ENCODE data around the gene KCNH2. TPM values are rescaled to one million over a fixed set of nuclear protein-coding genes. Genes with fewer than 3 reads are reported as not detected.

KCNH2 gene
- total and polyA plus RNA-seq, 2 experiments from 2014 or later, result 8.4 to 9.1 TPM

- TF ChIP-seq EZH2phosphoT487 (IDR thresholded peaks at IDR 0.05; ENCODE audit: low read depth, severe bottlenecking, unreplicated experiment) (no peak), EZH2 (IDR thresholded peaks at IDR 0.05; ENCODE audit: borderline replicate concordance) (no peak), CTCF (IDR thresholded peaks at IDR 0.05; ENCODE audit: poor library complexity) (no peak)
- H3K79me2 ChIP-seq, result no peaks in the 10 kb centered on the region
- H3K9me2 ChIP-seq (replicated peaks; ENCODE audit: insufficient read depth), result no peaks in the 10 kb centered on the region
- H3K4me1 ChIP-seq (ENCODE audit: insufficient read depth), result peaks cover 20% of the 10 kb centered on the region
- no peaks in the 10 kb centered on the region for H3K36me3 ChIP-seq (replicated peaks; ENCODE audit: insufficient read depth, low read depth)
- H2AFZ ChIP-seq, result no peak overlapping the region
- H3K27me3 ChIP-seq, result no peaks in the 10 kb centered on the region
- peak overlapping the region; percentile 73 for H3K4me2 ChIP-seq
- no peaks in the 10 kb centered on the region for H3K9me3 ChIP-seq (ENCODE audit: low read depth)
- 33% methylated on average over 31 of the region's 38 CpGs for WGBS (ENCODE audit: low lambda C conversion rate, missing lambda C conversion rate)
- no peak overlapping the region for H3K4me3 ChIP-seq
- H4K20me1 ChIP-seq (ENCODE audit: insufficient read depth, poor library complexity, severe bottlenecking), result no peaks in the 10 kb centered on the region
- peak; percentile 71 for DNase-seq (ENCODE audit: low spot score)
- no peak overlapping the region for H3K27ac ChIP-seq
Measured at GRCh38 chr7:150955519-150956394, 22.4 kb downstream of the KCNH2 start.

GRCh38 chr7:150954986-150955518, 23.1 kb downstream of the KCNH2 start:
- H3K9me3 ChIP-seq (ENCODE audit: low read depth), result no peaks in the 10 kb centered on the region
- no peak for TF ChIP-seq CTCF (IDR thresholded peaks at IDR 0.05; ENCODE audit: poor library complexity)
- no peak for TF ChIP-seq EZH2 (IDR thresholded peaks at IDR 0.05; ENCODE audit: borderline replicate concordance)
- TF ChIP-seq EZH2phosphoT487 (IDR thresholded peaks at IDR 0.05; ENCODE audit: low read depth, severe bottlenecking, unreplicated experiment), result no peak
- H3K79me2 ChIP-seq, result no peaks in the 10 kb centered on the region
- H4K20me1 ChIP-seq (ENCODE audit: insufficient read depth, poor library complexity, severe bottlenecking), result no peaks in the 10 kb centered on the region
- no peaks in the 10 kb centered on the region for H3K36me3 ChIP-seq (replicated peaks; ENCODE audit: insufficient read depth, low read depth)
- no peaks in the 10 kb centered on the region for H3K9me2 ChIP-seq (replicated peaks; ENCODE audit: insufficient read depth)
- no peak overlapping the region for H3K27ac ChIP-seq
- H2AFZ ChIP-seq, result no peak overlapping the region
- no peak for DNase-seq (ENCODE audit: low spot score)
- H3K27me3 ChIP-seq, result no peaks in the 10 kb centered on the region
- WGBS (ENCODE audit: low lambda C conversion rate, missing lambda C conversion rate), result 85% methylated on average over 20 of the region's 21 CpGs
- no peak overlapping the region for H3K4me3 ChIP-seq
- peaks cover 20% of the 10 kb centered on the region for H3K4me1 ChIP-seq (ENCODE audit: insufficient read depth)
- H3K4me2 ChIP-seq, result peak overlapping the region; percentile 73

GRCh38 chr7:150954201-150954985, 23.7 kb downstream of the KCNH2 start:
- H3K36me3 ChIP-seq (replicated peaks; ENCODE audit: insufficient read depth, low read depth), result no peaks in the 10 kb centered on the region
- no peaks in the 10 kb centered on the region for H3K27me3 ChIP-seq
- H3K4me3 ChIP-seq, result no peak overlapping the region
- 79% methylated on average over 9 of the region's 9 CpGs for WGBS (ENCODE audit: low lambda C conversion rate, missing lambda C conversion rate)
- peak overlapping the region; percentile 73 for H3K4me2 ChIP-seq
- no peaks in the 10 kb centered on the region for H3K9me3 ChIP-seq (ENCODE audit: low read depth)
- no peaks in the 10 kb centered on the region for H3K79me2 ChIP-seq
- DNase-seq (ENCODE audit: low spot score), result no peak
- no peaks in the 10 kb centered on the region for H3K9me2 ChIP-seq (replicated peaks; ENCODE audit: insufficient read depth)
- no peaks in the 10 kb centered on the region for H4K20me1 ChIP-seq (ENCODE audit: insufficient read depth, poor library complexity, severe bottlenecking)
- no peak overlapping the region for H2AFZ ChIP-seq
- no peak overlapping the region for H3K27ac ChIP-seq
- peaks cover 23% of the 10 kb centered on the region for H3K4me1 ChIP-seq (ENCODE audit: insufficient read depth)
- TF ChIP-seq EZH2 (IDR thresholded peaks at IDR 0.05; ENCODE audit: borderline replicate concordance) (no peak), EZH2phosphoT487 (IDR thresholded peaks at IDR 0.05; ENCODE audit: low read depth, severe bottlenecking, unreplicated experiment) (no peak), CTCF (IDR thresholded peaks at IDR 0.05; ENCODE audit: poor library complexity) (no peak)

Measured in hepatocyte (in vitro differentiated cells).